Measurements from ENCODE around the gene UBAC2.

GRCh38 chr13:99228737-99229691, 28.4 kb downstream of the UBAC2 start:
- TF ChIP-seq POLR2AphosphoS5 (IDR thresholded peaks at IDR 0.05), result no peak
- TF ChIP-seq, protein P1, sequence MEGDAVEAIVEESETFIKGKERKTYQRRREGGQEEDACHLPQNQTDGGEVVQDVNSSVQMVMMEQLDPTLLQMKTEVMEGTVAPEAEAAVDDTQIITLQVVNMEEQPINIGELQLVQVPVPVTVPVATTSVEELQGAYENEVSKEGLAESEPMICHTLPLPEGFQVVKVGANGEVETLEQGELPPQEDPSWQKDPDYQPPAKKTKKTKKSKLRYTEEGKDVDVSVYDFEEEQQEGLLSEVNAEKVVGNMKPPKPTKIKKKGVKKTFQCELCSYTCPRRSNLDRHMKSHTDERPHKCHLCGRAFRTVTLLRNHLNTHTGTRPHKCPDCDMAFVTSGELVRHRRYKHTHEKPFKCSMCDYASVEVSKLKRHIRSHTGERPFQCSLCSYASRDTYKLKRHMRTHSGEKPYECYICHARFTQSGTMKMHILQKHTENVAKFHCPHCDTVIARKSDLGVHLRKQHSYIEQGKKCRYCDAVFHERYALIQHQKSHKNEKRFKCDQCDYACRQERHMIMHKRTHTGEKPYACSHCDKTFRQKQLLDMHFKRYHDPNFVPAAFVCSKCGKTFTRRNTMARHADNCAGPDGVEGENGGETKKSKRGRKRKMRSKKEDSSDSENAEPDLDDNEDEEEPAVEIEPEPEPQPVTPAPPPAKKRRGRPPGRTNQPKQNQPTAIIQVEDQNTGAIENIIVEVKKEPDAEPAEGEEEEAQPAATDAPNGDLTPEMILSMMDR (IDR thresholded peaks at IDR 0.05), result no peak

Data from sigmoid colon (tissue), 4 donors.